GM12873 (cell line): Measurements from ENCODE around the gene CDC40.

Experiments
- CTCF ChIP-seq: IDR thresholded peaks from 2 replicates; pipeline ENCODE4 v1.5.1; 2012; ENCODE audit warnings: low read depth, mild to moderate bottlenecking, moderate library complexity, low read length, control low read depth; ENCODE audit not compliant: insufficient read depth; ENCODE audit errors: missing control alignments

Gene CDC40

GRCh38 chr6:110180228-110181008, at the start of gene CDC40:
TSS of gene CDC40 (plus strand) at chr6:110180427. CDS start at chr6:110180445, 18 bp downstream.
- TF ChIP-seq CTCF = no peak

- no peak for TF ChIP-seq CTCF
These were observed 42.0 kb upstream of the CDC40 start for GRCh38 chr6:110137924-110138887.

- no peak for TF ChIP-seq CTCF
These were observed 41.2 kb upstream of the CDC40 start for GRCh38 chr6:110139052-110139451.

DNA sequence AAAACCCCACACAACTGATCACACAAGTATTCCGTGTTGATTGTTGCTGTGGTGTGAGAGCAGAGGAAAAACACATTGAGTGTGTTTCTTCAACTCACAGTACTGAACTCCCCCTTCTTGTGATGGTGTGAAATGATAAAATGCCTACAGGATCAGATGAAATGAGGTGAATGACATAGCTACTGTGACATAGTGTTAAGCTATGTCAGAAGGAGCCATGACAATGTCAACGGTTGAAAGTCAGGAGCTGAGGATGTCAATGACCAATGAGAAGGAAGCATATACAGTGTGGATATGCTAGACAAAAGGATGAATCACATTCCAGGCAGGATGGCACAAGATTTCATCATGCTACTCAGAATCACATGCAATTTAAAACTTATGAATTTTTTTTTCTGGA, 39.6 kb upstream of the CDC40 start:
- TF ChIP-seq CTCF = no peak

DNA sequence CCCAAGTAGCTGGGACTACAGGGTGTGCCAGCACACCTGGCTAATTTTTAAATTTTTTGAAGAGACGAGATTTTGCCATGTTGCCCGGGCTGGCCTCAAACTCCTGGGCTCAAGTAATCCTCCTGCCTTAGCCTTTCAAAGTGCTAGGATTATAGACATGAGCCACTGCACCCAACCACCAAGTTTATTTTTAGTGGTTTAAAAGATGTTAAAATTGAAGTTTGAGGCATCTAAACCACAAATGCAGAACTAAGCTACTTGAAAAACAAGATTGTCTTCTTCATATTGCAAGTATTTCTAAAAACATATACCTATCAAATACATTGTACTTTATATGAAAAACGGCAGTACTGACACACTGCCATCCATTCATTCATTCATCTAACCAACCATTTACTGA, 32.4 kb upstream of the CDC40 start:
- no peak for TF ChIP-seq CTCF

GRCh38 chr6:110158479-110158878, 21.7 kb upstream of the CDC40 start:
- no peak for TF ChIP-seq CTCF

- TF ChIP-seq CTCF = no peak
These were observed 10.1 kb upstream of the CDC40 start for GRCh38 chr6:110170081-110170480.
